ENCODE measurements around the gene PATE1. TPM values are rescaled to one million over a fixed set of nuclear protein-coding genes. Genes with fewer than 3 reads are reported as not detected.

PATE1 gene
- total RNA-seq, 2 donors from 2014 or later = not detected

GRCh38 chr11:125768336-125769046 is 22.4 kb downstream of the PATE1 start:
- no peaks in the 10 kb centered on the region for H3K36me3 Mint-ChIP-seq
- H3K4me3 Mint-ChIP-seq = no peak overlapping the region
- ATAC-seq (no peak), DNase-seq (ENCODE audit: low spot score) (no peak)
- peak overlapping the region in 1 of 2 donors; percentile 15 for H3K27ac Mint-ChIP-seq
- no peaks in the 10 kb centered on the region for H3K9me3 Mint-ChIP-seq
- H3K4me1 Mint-ChIP-seq (ENCODE audit: low read depth in 2 of 2) = peaks cover 0 to 2% of the 10 kb centered on the region in 2 donors
- peaks cover 31 to 63% of the 10 kb centered on the region in 2 donors for H3K27me3 Mint-ChIP-seq

- H3K9me3 Mint-ChIP-seq = no peaks in the 10 kb centered on the region
- no peaks in the 10 kb centered on the region for H3K36me3 Mint-ChIP-seq
- H3K4me1 Mint-ChIP-seq (ENCODE audit: low read depth in 2 of 2) = peaks cover 0 to 2% of the 10 kb centered on the region in 2 donors
- H3K27ac Mint-ChIP-seq = no peak overlapping the region
- DNase-seq (ENCODE audit: low spot score) = no peak
- H3K4me3 Mint-ChIP-seq = no peak overlapping the region
- H3K27me3 Mint-ChIP-seq = peaks cover 25 to 48% of the 10 kb centered on the region in 2 donors
- no peak for ATAC-seq
Observed at GRCh38 chr11:125770583-125770982, 24.5 kb downstream of the PATE1 start.

GRCh38 chr11:125772834-125773505 is 26.9 kb downstream of the PATE1 start:
- ATAC-seq (no peak), DNase-seq (ENCODE audit: low spot score) (no peak)
- Mint-ChIP-seq H3K36me3 (no peaks in the 10 kb centered on the region), H3K27me3 (peaks cover 21 to 49% of the 10 kb centered on the region in 2 donors), H3K9me3 (peaks cover 4% of the 10 kb centered on the region), H3K4me1 (ENCODE audit: low read depth in 2 of 2) (peaks cover 0 to 6% of the 10 kb centered on the region in 2 donors), H3K27ac (no peak overlapping the region), H3K4me3 (no peak overlapping the region)

DNA sequence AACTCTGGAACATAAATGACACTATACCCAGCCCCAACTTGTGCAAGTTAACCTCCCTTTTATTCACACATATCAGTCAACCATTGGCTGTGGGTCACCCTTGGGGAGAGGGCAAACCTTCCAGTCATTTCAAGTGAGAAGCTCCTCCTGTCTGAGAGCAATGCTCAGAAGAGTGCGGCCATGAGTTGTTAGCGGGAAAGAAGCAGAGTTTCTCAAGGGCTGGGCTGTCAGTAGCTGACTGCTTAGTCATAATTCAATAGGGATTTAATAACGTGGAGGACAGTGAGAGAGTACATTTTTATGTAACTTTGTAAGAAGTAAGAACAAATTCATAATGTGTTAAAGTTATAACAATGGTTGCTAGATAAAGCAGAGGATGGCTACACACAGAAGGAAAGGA is 27.4 kb downstream of the PATE1 start:
- peaks cover 4% of the 10 kb centered on the region for H3K9me3 Mint-ChIP-seq
- no peak for ATAC-seq
- H3K4me1 Mint-ChIP-seq (ENCODE audit: low read depth in 2 of 2) = peaks cover 0 to 6% of the 10 kb centered on the region in 2 donors
- no peak overlapping the region for H3K27ac Mint-ChIP-seq
- no peak for DNase-seq (ENCODE audit: low spot score)
- H3K4me3 Mint-ChIP-seq = no peak overlapping the region
- peaks cover 20 to 46% of the 10 kb centered on the region in 2 donors for H3K27me3 Mint-ChIP-seq
- H3K36me3 Mint-ChIP-seq = no peaks in the 10 kb centered on the region

GRCh38 chr11:125777309-125777708 is 31.2 kb downstream of the PATE1 start:
- Mint-ChIP-seq H3K36me3 (peaks cover 5% of the 10 kb centered on the region), H3K27ac (no peak overlapping the region), H3K4me1 (ENCODE audit: low read depth in 2 of 2) (peaks cover 0 to 7% of the 10 kb centered on the region in 2 donors), H3K9me3 (peaks cover 11% of the 10 kb centered on the region), H3K4me3 (no peak overlapping the region), H3K27me3 (peaks cover 14 to 45% of the 10 kb centered on the region in 2 donors)
- ATAC-seq = peak in 1 of 2 donors; percentile 69
- no peak for DNase-seq (ENCODE audit: low spot score)

DNA sequence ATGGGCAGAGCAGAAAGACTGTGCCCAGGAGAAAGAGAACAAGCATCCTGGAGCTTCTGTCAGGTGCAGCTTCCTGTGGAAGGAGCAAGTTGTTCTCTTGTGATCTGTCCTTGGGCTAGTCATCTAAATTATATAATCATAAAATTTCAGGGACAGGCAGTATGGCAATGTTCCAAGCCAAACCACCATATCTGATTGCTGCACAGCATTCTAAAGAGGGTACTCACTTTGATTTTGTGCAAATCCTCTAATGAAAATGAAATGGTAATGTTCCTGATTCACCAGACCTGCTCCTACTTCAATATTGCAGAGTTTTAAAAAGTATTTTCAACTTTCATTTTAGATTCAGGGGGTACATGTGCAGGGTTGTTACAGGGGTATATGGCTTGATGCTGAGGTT is 32.6 kb downstream of the PATE1 start, which contains the start of gene PATE2:
Gene PATE2 (minus strand): TSS at position 101 of the 400 bp plus-strand sequence. CDS start 55 bp downstream, at position 46.
- Mint-ChIP-seq H3K9me3 (peaks cover 14% of the 10 kb centered on the region), H3K36me3 (peaks cover 5% of the 10 kb centered on the region), H3K4me1 (ENCODE audit: low read depth in 2 of 2) (peaks cover 0 to 7% of the 10 kb centered on the region in 2 donors), H3K27me3 (peaks cover 10 to 33% of the 10 kb centered on the region in 2 donors), H3K27ac (peak within 1 kb of the TSS in 1 of 2 donors; percentile 14), H3K4me3 (no peak within 1 kb of the TSS)
- DNase-seq (ENCODE audit: low spot score) (no peak), ATAC-seq (no peak)

- Mint-ChIP-seq H3K27ac (no peak overlapping the region), H3K4me1 (ENCODE audit: low read depth in 2 of 2) (peaks cover 0 to under 1% of the 10 kb centered on the region in 2 donors), H3K4me3 (no peak overlapping the region), H3K9me3 (peaks cover 7% of the 10 kb centered on the region), H3K27me3 (peaks cover 3 to 14% of the 10 kb centered on the region in 2 donors), H3K36me3 (peaks cover 5% of the 10 kb centered on the region)
- no peak for DNase-seq (ENCODE audit: low spot score)
- ATAC-seq = peak in 1 of 2 donors; percentile 28
Observed at GRCh38 chr11:125784678-125785077, 38.6 kb downstream of the PATE1 start.

DNA sequence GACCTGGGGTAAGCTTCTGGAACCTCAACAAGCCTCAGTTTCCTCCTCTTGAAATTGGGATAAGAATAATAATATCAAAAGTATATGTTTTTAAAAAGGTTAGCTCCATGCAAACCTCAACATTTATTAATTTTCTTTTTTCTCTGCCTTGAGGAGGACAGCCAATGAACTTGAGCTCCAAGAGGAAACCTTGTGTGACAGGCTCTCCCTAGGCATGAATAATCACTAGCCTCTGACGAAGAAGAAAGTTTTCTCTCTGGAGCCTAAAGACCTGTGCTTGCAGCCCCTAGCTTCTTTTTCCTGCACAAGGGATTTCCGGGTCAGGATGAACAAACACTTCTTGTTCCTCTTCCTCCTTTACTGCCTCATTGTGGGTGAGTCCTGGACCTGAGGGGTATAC is 41.7 kb downstream of the PATE1 start, which contains the start of gene PATE3:
Gene PATE3 (plus strand): TSS at position 301 of the 400 bp plus-strand sequence. CDS start 25 bp downstream, at position 326.
- Mint-ChIP-seq H3K36me3 (no peaks in the 10 kb centered on the region), H3K4me3 (no peak within 1 kb of the TSS), H3K27ac (peak within 1 kb of the TSS in 1 of 2 donors; percentile 70), H3K4me1 (ENCODE audit: low read depth in 2 of 2) (no peaks in the 10 kb centered on the region), H3K9me3 (peaks cover 5% of the 10 kb centered on the region), H3K27me3 (peaks cover 0 to 5% of the 10 kb centered on the region in 2 donors)
- DNase-seq (ENCODE audit: low spot score) = no peak
- ATAC-seq = no peak

DNA sequence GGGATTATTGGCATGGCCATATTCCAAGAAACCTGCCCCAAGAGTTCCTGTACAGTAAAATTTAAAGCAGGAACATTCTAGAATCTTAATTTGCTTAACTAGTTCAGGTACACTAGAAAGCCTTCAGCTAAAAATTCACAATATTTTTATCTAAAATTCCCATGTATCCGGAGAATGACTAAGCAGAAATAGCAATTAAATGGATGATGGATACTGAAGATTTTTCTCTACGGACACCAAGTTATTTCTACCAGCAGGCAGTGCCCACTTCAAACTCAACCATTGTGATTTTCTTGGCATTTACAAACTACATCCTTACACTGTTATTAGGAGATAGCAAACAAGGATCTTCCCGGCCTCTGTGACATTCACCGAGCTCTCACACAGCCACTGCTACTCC is 44.7 kb downstream of the PATE1 start:
- no peak overlapping the region for H3K4me3 Mint-ChIP-seq
- H3K27ac Mint-ChIP-seq = no peak overlapping the region
- H3K27me3 Mint-ChIP-seq = peaks cover 2 to 17% of the 10 kb centered on the region in 2 donors
- H3K4me1 Mint-ChIP-seq (ENCODE audit: low read depth in 2 of 2) = no peaks in the 10 kb centered on the region
- H3K9me3 Mint-ChIP-seq = peaks cover 12% of the 10 kb centered on the region
- H3K36me3 Mint-ChIP-seq = peaks cover 10% of the 10 kb centered on the region
- ATAC-seq (no peak), DNase-seq (ENCODE audit: low spot score) (no peak)

GRCh38 chr11:125797641-125798040 is 51.6 kb downstream of the PATE1 start:
- peaks cover 2 to 30% of the 10 kb centered on the region in 2 donors for H3K27me3 Mint-ChIP-seq
- no peak for DNase-seq (ENCODE audit: low spot score)
- H3K4me1 Mint-ChIP-seq (ENCODE audit: low read depth in 2 of 2) = no peaks in the 10 kb centered on the region
- H3K9me3 Mint-ChIP-seq = peaks cover 27% of the 10 kb centered on the region
- H3K27ac Mint-ChIP-seq = no peak overlapping the region
- no peak for ATAC-seq
- H3K36me3 Mint-ChIP-seq = peaks cover 37% of the 10 kb centered on the region
- H3K4me3 Mint-ChIP-seq = no peak overlapping the region

Other genes with a start within 250 kb of the PATE1 start
- gene EI24, start 176.8 kb upstream of the PATE1 start, total RNA-seq = 10 to 100 TPM; 47.1 to 60.8 TPM
- 100 to 1,000 TPM; 169 to 182 TPM for gene STT3A, start 153.4 kb upstream of the PATE1 start, total RNA-seq
- gene CHEK1, start 121.1 kb upstream of the PATE1 start, total RNA-seq = 100 to 1,000 TPM in 1 of 2 donors, 10 to 100 TPM in 1; 74.7 to 111 TPM
- gene ACRV1, start 65.4 kb upstream of the PATE1 start, total RNA-seq = not detected
- gene PATE2, start 32.5 kb downstream of the PATE1 start, total RNA-seq = under 1 TPM; 0.42 to 0.55 TPM
- gene PATE3, start 41.8 kb downstream of the PATE1 start, total RNA-seq = not detected
- gene PATE4, start 87.0 kb downstream of the PATE1 start, total RNA-seq = not detected
- 1 to 10 TPM; 6.4 to 8.4 TPM for gene HYLS1, start 141.4 kb downstream of the PATE1 start, total RNA-seq
- gene PUS3, start 156.9 kb downstream of the PATE1 start, total RNA-seq = 10 to 100 TPM; 11.6 to 12.9 TPM
- gene DDX25, start 158.2 kb downstream of the PATE1 start, total RNA-seq = not detected
- not detected for gene VSIG10L2, start 199.8 kb downstream of the PATE1 start, total RNA-seq